Activated naive CD8-positive, alpha-beta T cell (primary cell): ENCODE measurements around the gene PPP4R4.

ENCODE experiments used
- H3K27ac Mint-ChIP-seq: one replicate; pipeline ENCODE4 v1.8.0; 2021; ENCODE audit warnings: mixed read lengths
- H3K27me3 Mint-ChIP-seq: one replicate; pipeline ENCODE4 v1.8.0; 2021; ENCODE audit warnings: mixed read lengths
- H3K36me3 Mint-ChIP-seq: one replicate; pipeline ENCODE4 v1.8.0; 2021; ENCODE audit warnings: mixed read lengths
- H3K4me1 Mint-ChIP-seq: one replicate; pipeline ENCODE4 v1.8.0; 2021; ENCODE audit warnings: low read depth, mixed read lengths
- H3K4me3 Mint-ChIP-seq: one replicate; pipeline ENCODE4 v1.8.0; 2021; ENCODE audit warnings: mild to moderate bottlenecking, mixed read lengths
- H3K9me3 Mint-ChIP-seq: one replicate; pipeline ENCODE4 v1.8.0; 2021; ENCODE audit warnings: low read depth, mixed read lengths

The PPP4R4 gene

DNA sequence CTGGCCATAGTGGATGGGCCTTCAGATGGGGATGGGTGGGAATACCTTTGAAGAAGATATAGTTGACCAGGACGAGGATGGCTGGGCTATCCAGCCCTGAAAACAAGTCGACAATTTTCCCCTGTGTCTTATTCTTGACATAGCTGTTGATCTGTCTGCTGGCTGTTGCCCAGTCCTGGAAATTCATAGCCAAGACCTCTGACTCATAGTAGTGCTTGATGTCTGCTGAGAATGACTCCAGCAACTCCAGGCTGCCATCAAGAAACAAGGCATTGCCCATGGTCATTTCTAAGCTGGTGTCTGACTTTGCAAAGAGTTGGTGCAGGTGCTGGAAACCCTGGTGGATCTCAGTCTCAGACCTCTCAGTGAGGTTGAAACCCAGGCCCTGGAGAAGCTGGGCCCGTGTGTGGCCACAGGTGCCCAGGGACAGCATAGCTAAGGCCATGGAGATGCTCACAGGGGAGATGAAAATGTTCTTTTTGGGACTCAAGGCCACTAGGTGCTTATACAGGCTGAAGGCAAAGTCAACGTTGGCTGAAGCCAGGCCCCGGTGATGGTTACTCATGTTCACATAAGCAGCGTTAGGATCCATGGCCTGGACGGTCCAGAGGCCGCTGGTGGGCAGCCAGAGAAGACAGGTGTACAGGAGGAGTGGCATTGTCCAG lies 140.0 kb downstream of the PPP4R4 start:
- H3K9me3 Mint-ChIP-seq = no peaks in the 10 kb centered on the region
- no peaks in the 10 kb centered on the region for H3K4me1 Mint-ChIP-seq
- H3K4me3 Mint-ChIP-seq = no peak overlapping the region
- H3K36me3 Mint-ChIP-seq = no peaks in the 10 kb centered on the region
- H3K27me3 Mint-ChIP-seq = no peaks in the 10 kb centered on the region
- H3K27ac Mint-ChIP-seq = no peak overlapping the region

DNA sequence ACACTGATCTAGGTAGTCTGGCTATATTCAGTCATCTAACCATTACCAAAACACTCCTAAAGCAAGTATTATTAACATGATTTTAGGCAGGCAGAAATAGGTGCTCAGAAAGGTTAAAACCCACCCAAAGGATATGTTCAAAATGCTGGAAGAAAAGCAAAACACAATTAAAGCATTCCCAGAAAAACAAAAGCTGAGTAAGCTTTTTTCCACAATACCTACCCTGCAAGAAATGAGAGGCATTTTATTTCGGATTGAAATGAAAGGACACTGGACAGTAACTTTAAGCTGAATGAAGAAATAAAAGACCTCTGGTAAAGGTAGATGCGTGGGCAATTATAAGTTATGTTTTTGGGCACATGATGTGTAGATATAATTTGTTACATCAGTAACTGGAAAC lies 140.8 kb downstream of the PPP4R4 start:
- no peak overlapping the region for H3K4me3 Mint-ChIP-seq
- H3K4me1 Mint-ChIP-seq = no peaks in the 10 kb centered on the region
- H3K36me3 Mint-ChIP-seq = no peaks in the 10 kb centered on the region
- H3K9me3 Mint-ChIP-seq = no peaks in the 10 kb centered on the region
- H3K27ac Mint-ChIP-seq = no peak overlapping the region
- H3K27me3 Mint-ChIP-seq = no peaks in the 10 kb centered on the region

- H3K4me3 Mint-ChIP-seq = no peak overlapping the region
- H3K9me3 Mint-ChIP-seq = no peaks in the 10 kb centered on the region
- no peaks in the 10 kb centered on the region for H3K36me3 Mint-ChIP-seq
- no peak overlapping the region for H3K27ac Mint-ChIP-seq
- no peaks in the 10 kb centered on the region for H3K4me1 Mint-ChIP-seq
- no peaks in the 10 kb centered on the region for H3K27me3 Mint-ChIP-seq
These were observed 142.6 kb downstream of the PPP4R4 start for GRCh38 chr14:94316692-94317091.

- H3K4me3 Mint-ChIP-seq = no peak overlapping the region
- no peak overlapping the region for H3K27ac Mint-ChIP-seq
- H3K4me1 Mint-ChIP-seq = no peaks in the 10 kb centered on the region
- no peaks in the 10 kb centered on the region for H3K9me3 Mint-ChIP-seq
- no peaks in the 10 kb centered on the region for H3K27me3 Mint-ChIP-seq
- H3K36me3 Mint-ChIP-seq = no peaks in the 10 kb centered on the region
These were observed 143.1 kb downstream of the PPP4R4 start for GRCh38 chr14:94317259-94317658.

DNA sequence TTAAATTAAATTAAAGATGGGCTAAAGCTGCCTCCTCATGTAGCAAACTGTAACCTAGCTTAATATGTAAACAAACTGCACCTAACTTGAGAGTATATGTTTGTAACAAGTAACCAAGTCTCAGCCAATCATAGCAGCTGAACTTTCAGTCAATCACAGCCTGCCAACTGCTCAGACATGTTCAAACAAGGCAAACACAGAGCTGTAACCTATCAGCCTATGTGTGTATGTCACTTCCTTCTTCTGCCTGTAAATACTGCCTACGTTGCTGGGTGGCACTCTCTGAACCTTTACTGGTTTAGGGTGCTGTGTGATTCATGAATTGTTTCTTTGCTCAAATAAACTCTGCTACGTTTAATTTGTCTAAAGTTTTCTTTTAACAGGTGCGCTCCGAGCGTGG lies 146.1 kb downstream of the PPP4R4 start:
- Mint-ChIP-seq H3K27ac (no peak overlapping the region), H3K27me3 (no peaks in the 10 kb centered on the region), H3K4me3 (no peak overlapping the region), H3K9me3 (no peaks in the 10 kb centered on the region), H3K4me1 (no peaks in the 10 kb centered on the region), H3K36me3 (no peaks in the 10 kb centered on the region)

DNA sequence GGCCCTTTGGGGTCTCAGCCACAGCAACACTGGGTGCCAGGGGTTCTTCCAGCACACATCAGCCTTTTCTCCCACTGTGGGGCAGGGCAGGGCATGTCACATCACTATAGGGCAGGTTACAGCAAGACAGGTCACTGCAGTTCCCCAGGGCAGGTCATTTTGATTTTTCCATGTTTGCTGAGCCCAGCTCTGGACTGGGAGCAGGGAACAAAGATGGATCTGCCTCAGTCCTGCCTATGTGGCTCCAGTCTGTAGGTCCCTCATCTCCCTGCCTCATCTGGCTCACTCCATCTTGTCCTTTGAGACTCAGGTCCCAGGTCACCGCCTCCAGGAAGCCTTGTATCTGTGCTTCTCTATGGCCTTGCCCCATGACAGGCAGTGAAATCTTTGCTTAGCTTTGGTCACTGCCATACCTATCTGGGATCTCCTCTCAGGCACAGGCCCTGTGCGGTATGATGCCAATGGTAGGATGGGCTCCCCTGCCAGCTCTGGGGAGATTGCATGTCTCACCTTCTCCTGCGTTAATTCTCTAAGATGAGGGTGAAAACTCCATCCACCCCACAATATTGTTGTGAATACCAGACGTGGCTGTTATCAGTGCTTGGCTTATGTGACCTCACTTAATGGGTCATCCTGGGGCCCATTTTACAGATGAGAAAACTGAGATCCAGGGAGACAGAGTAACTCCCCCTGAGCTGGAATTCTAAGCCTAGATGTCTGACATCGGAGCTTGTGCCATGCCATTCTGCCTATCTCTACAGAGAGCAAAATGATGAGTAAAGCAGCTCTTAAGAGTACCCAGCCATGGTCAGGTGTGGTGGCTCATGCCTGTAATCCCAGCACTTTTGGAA lies 147.5 kb downstream of the PPP4R4 start:
- no peaks in the 10 kb centered on the region for H3K9me3 Mint-ChIP-seq
- H3K27me3 Mint-ChIP-seq = no peaks in the 10 kb centered on the region
- no peak overlapping the region for H3K27ac Mint-ChIP-seq
- H3K36me3 Mint-ChIP-seq = no peaks in the 10 kb centered on the region
- H3K4me3 Mint-ChIP-seq = no peak overlapping the region
- H3K4me1 Mint-ChIP-seq = no peaks in the 10 kb centered on the region

DNA sequence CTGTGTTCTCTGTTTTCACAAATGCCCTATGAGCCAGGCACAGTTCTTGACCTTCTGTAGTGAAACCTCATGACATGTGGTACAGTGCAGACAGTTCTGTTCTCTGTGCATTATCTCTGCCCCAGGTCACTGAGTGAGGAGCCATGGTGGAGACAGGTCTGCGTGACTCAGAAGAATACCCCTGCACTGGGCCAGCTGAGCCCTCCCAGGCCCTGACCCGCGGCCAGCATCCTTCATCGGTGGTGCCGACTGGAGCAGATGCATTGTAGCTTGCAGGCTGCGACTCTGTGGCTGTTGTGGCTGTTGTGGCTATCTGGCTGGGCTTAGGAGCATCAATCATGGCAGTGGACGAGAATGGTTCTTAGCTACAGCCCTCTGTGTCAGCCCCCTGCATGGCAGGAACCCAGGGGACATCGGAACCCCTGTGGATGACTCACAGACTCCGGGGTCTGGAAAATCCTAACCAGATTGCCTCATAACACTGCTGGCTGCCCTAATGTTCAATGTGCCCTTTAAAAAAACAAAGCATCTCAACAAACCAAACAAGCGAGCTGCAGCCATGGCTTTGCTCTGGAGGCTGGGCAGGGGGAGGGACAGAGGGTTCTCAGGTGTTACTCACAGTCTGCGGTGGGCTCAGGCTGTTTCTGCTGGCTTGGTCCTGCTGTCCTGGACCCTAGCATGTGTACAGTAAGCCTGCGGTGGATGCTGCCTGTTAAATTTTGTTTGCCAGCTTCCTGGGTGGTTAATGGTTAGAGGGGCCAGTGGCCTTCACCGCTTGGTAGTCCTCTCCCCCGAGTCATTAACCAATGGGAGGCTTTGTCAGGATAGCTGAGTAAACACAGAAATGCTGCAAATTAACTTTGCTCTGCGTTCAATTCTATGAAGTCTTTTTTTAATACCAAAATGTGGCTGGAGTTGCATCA lies 148.8 kb downstream of the PPP4R4 start, which contains the start of gene SERPINA6:
SERPINA6 (minus strand) TSS at position 689 of the 923 bp plus-strand sequence. CDS start 8,688 bp downstream, outside the sequence.
- no peaks in the 10 kb centered on the region for H3K9me3 Mint-ChIP-seq
- H3K4me1 Mint-ChIP-seq = no peaks in the 10 kb centered on the region
- H3K36me3 Mint-ChIP-seq = no peaks in the 10 kb centered on the region
- no peaks in the 10 kb centered on the region for H3K27me3 Mint-ChIP-seq
- no peak within 1 kb of the TSS for H3K27ac Mint-ChIP-seq
- H3K4me3 Mint-ChIP-seq = no peak within 1 kb of the TSS

GRCh38 chr14:94328196-94328595 lies 154.1 kb downstream of the PPP4R4 start:
- peaks cover 4% of the 10 kb centered on the region for H3K9me3 Mint-ChIP-seq
- H3K4me3 Mint-ChIP-seq = no peak overlapping the region
- no peak overlapping the region for H3K27ac Mint-ChIP-seq
- H3K36me3 Mint-ChIP-seq = no peaks in the 10 kb centered on the region
- no peaks in the 10 kb centered on the region for H3K27me3 Mint-ChIP-seq
- H3K4me1 Mint-ChIP-seq = no peaks in the 10 kb centered on the region
